ENCODE data around the gene TCF7L2.
A peak's percentile ranks its signal among the peaks of the same experiment; 100 is the strongest.
"Not testable (repeated sequence)": the region's sequence is repeated elsewhere in the genome, so short reads cannot be mapped to it uniquely, and the experiment has no call there.

TCF7L2 gene

GRCh38 chr10:113059371-113059780, 109.3 kb downstream of the TCF7L2 start:
- H3K27me3 ChIP-seq (ENCODE audit: control insufficient read depth in 2 of 2, insufficient read depth in 2 of 2, low read length in 2 of 2): no peaks in the 10 kb centered on the region
- peak overlapping the region; percentile 20 to 24 for H3K9ac ChIP-seq (ENCODE audit: low read depth in 1 of 2, low read length in 2 of 2)
- H3K9me3 ChIP-seq (ENCODE audit: control insufficient read depth in 2 of 2, low read length in 2 of 2): no peaks in the 10 kb centered on the region
- peak overlapping the region; percentile 13 to 59 for H3K4me3 ChIP-seq (ENCODE audit: low read length in 2 of 2)
- no peaks in the 10 kb centered on the region for H3K36me3 ChIP-seq (ENCODE audit: control insufficient read depth in 2 of 2, insufficient read depth in 2 of 2, low read length in 2 of 2)
- H3K27ac ChIP-seq (ENCODE audit: low read depth in 2 of 2, low read length in 2 of 2): peak overlapping the region; percentile 73 to 83
- peaks cover 33 to 40% of the 10 kb centered on the region in 2 donors for H3K4me1 ChIP-seq (ENCODE audit: control insufficient read depth in 2 of 2, insufficient read depth in 2 of 2, low read length in 2 of 2)

GRCh38 chr10:113060201-113061053, 110.4 kb downstream of the TCF7L2 start:
- Histone ChIP-seq H3K27ac (ENCODE audit: low read depth in 2 of 2, low read length in 2 of 2) (peak overlapping the region; percentile 73 to 83), H3K27me3 (ENCODE audit: control insufficient read depth in 2 of 2, insufficient read depth in 2 of 2, low read length in 2 of 2) (no peaks in the 10 kb centered on the region), H3K9ac (ENCODE audit: low read depth in 1 of 2, low read length in 2 of 2) (peak overlapping the region; percentile 20 to 38), H3K4me1 (ENCODE audit: control insufficient read depth in 2 of 2, insufficient read depth in 2 of 2, low read length in 2 of 2) (peaks cover 33 to 44% of the 10 kb centered on the region in 2 donors), H3K36me3 (ENCODE audit: control insufficient read depth in 2 of 2, insufficient read depth in 2 of 2, low read length in 2 of 2) (no peaks in the 10 kb centered on the region), H3K9me3 (ENCODE audit: control insufficient read depth in 2 of 2, low read length in 2 of 2) (no peaks in the 10 kb centered on the region), H3K4me3 (ENCODE audit: low read length in 2 of 2) (peak overlapping the region; percentile 34 to 59)

GRCh38 chr10:113061054-113061430, 111.0 kb downstream of the TCF7L2 start:
- Histone ChIP-seq H3K9me3 (ENCODE audit: control insufficient read depth in 2 of 2, low read length in 2 of 2) (no peaks in the 10 kb centered on the region), H3K27me3 (ENCODE audit: control insufficient read depth in 2 of 2, insufficient read depth in 2 of 2, low read length in 2 of 2) (no peaks in the 10 kb centered on the region), H3K4me3 (ENCODE audit: low read length in 2 of 2) (peak overlapping the region in 1 of 2 donors; percentile 34), H3K27ac (ENCODE audit: low read depth in 2 of 2, low read length in 2 of 2) (peak overlapping the region; percentile 73 to 83), H3K4me1 (ENCODE audit: control insufficient read depth in 2 of 2, insufficient read depth in 2 of 2, low read length in 2 of 2) (peaks cover 33 to 44% of the 10 kb centered on the region in 2 donors), H3K36me3 (ENCODE audit: control insufficient read depth in 2 of 2, insufficient read depth in 2 of 2, low read length in 2 of 2) (no peaks in the 10 kb centered on the region), H3K9ac (ENCODE audit: low read depth in 1 of 2, low read length in 2 of 2) (peak overlapping the region in 1 of 2 donors; percentile 20)

DNA sequence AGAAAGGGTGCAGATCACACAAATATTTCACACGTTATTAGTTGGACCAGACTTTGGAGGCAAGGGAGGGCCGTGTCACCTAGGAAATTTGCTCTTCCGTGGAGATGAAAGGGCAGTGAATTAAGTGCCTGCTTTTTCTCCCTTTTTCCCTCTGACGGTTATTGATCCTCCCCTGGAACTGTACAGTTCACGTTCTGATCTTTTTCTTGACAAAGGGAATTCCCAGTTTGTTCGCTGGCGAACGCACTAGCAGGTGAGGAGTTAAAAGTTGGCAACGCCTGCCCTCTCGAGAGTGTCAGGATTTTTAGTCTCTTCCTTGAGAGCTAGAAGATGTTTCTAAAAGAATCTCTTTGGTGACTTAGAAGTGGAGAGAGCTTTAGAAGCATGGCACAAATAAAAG, 111.5 kb downstream of the TCF7L2 start:
- Histone ChIP-seq H3K27ac (ENCODE audit: low read depth in 2 of 2, low read length in 2 of 2) (peak overlapping the region in 1 of 2 donors; percentile 73), H3K36me3 (ENCODE audit: control insufficient read depth in 2 of 2, insufficient read depth in 2 of 2, low read length in 2 of 2) (no peaks in the 10 kb centered on the region), H3K4me3 (ENCODE audit: low read length in 2 of 2) (no peak overlapping the region), H3K9me3 (ENCODE audit: control insufficient read depth in 2 of 2, low read length in 2 of 2) (no peaks in the 10 kb centered on the region), H3K9ac (ENCODE audit: low read depth in 1 of 2, low read length in 2 of 2) (no peak overlapping the region), H3K4me1 (ENCODE audit: control insufficient read depth in 2 of 2, insufficient read depth in 2 of 2, low read length in 2 of 2) (peaks cover 33 to 44% of the 10 kb centered on the region in 2 donors), H3K27me3 (ENCODE audit: control insufficient read depth in 2 of 2, insufficient read depth in 2 of 2, low read length in 2 of 2) (no peaks in the 10 kb centered on the region)

- peaks cover 30 to 36% of the 10 kb centered on the region in 2 donors for H3K4me1 ChIP-seq (ENCODE audit: control insufficient read depth in 2 of 2, insufficient read depth in 2 of 2, low read length in 2 of 2)
- H3K27me3 ChIP-seq (ENCODE audit: control insufficient read depth in 2 of 2, insufficient read depth in 2 of 2, low read length in 2 of 2): no peaks in the 10 kb centered on the region
- H3K36me3 ChIP-seq (ENCODE audit: control insufficient read depth in 2 of 2, insufficient read depth in 2 of 2, low read length in 2 of 2): peaks cover 1 to 4% of the 10 kb centered on the region in 2 donors
- H3K9ac ChIP-seq (ENCODE audit: low read depth in 1 of 2, low read length in 2 of 2): no peak overlapping the region
- H3K27ac ChIP-seq (ENCODE audit: low read depth in 2 of 2, low read length in 2 of 2): no peak overlapping the region
- no peaks in the 10 kb centered on the region for H3K9me3 ChIP-seq (ENCODE audit: control insufficient read depth in 2 of 2, low read length in 2 of 2)
- H3K4me3 ChIP-seq (ENCODE audit: low read length in 2 of 2): no peak overlapping the region
Observed at GRCh38 chr10:113063043-113063967, 113.3 kb downstream of the TCF7L2 start.

DNA sequence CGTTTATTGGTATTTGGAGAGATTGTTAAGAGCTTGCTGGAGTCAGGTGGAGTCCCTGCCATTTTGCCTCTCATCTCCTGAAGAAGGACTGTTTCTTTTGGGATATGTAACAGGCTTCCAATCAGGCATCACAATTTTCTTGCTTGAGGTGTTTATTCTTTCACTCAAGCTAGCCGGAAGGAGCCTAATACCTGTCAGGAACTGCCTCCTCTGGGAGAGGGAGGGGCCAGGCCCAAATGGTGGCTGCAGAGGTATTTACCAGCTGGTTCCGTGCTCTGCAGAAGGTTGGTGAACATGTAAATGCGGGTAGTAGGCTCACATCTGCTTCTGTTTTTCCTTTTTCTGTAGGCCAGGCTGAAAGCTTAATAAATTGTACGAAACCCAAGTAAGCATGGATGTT, 114.0 kb downstream of the TCF7L2 start:
- Histone ChIP-seq H3K4me1 (ENCODE audit: control insufficient read depth in 2 of 2, insufficient read depth in 2 of 2, low read length in 2 of 2) (peaks cover 22 to 29% of the 10 kb centered on the region in 2 donors), H3K36me3 (ENCODE audit: control insufficient read depth in 2 of 2, insufficient read depth in 2 of 2, low read length in 2 of 2) (peaks cover 8 to 11% of the 10 kb centered on the region in 2 donors), H3K9ac (ENCODE audit: low read depth in 1 of 2, low read length in 2 of 2) (no peak overlapping the region), H3K4me3 (ENCODE audit: low read length in 2 of 2) (no peak overlapping the region), H3K9me3 (ENCODE audit: control insufficient read depth in 2 of 2, low read length in 2 of 2) (no peaks in the 10 kb centered on the region), H3K27me3 (ENCODE audit: control insufficient read depth in 2 of 2, insufficient read depth in 2 of 2, low read length in 2 of 2) (no peaks in the 10 kb centered on the region), H3K27ac (ENCODE audit: low read depth in 2 of 2, low read length in 2 of 2) (no peak overlapping the region)

GRCh38 chr10:113066120-113066519, 116.1 kb downstream of the TCF7L2 start:
- not testable (repeated sequence) for H3K4me3 ChIP-seq (ENCODE audit: low read length in 2 of 2); H3K27me3 ChIP-seq (ENCODE audit: control insufficient read depth in 2 of 2, insufficient read depth in 2 of 2, low read length in 2 of 2); H3K9me3 ChIP-seq (ENCODE audit: control insufficient read depth in 2 of 2, low read length in 2 of 2); H3K9ac ChIP-seq (ENCODE audit: low read depth in 1 of 2, low read length in 2 of 2); H3K27ac ChIP-seq (ENCODE audit: low read depth in 2 of 2, low read length in 2 of 2)
- H3K36me3 ChIP-seq (ENCODE audit: control insufficient read depth in 2 of 2, insufficient read depth in 2 of 2, low read length in 2 of 2): peaks cover 10 to 11% of the 10 kb centered on the region in 2 donors
- peaks cover 2 to 10% of the 10 kb centered on the region in 2 donors for H3K4me1 ChIP-seq (ENCODE audit: control insufficient read depth in 2 of 2, insufficient read depth in 2 of 2, low read length in 2 of 2)

DNA sequence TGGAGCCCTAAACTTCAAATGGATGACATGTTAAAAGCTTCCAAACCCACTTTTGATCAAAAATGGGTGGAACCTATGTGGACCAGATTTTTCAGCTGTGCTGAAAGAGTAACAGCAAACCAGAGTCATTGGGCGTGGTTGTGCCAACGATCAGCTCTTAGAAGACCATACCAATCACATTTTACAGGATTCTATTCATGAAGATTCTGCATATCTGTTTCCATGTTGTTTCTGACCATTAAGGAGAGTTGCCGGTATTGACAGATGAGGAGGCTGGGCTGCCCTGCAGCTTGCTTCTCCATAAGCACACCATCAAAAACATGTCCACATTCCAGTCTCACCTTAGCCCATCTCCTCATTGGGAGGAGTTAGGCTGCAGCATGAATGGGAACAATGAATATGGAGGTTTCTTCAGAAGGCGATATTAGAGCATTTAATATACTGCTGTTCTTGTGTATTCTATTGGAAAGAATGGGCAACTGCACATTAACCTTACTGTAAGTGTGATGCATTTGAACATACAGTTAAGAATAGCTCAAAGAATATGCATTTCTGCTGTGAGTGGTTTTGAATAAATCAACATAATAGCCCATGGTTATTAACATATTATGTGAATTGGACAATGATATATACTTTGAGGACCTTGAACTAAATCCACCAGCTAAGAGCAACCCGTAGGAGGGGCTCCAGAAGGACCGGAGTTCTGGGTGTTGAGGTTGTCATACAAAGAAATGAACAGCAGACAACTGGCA, 116.7 kb downstream of the TCF7L2 start:
- Histone ChIP-seq H3K27me3 (ENCODE audit: control insufficient read depth in 2 of 2, insufficient read depth in 2 of 2, low read length in 2 of 2) (no peaks in the 10 kb centered on the region), H3K36me3 (ENCODE audit: control insufficient read depth in 2 of 2, insufficient read depth in 2 of 2, low read length in 2 of 2) (peaks cover 10 to 11% of the 10 kb centered on the region in 2 donors), H3K27ac (ENCODE audit: low read depth in 2 of 2, low read length in 2 of 2) (no peak overlapping the region), H3K9ac (ENCODE audit: low read depth in 1 of 2, low read length in 2 of 2) (no peak overlapping the region), H3K9me3 (ENCODE audit: control insufficient read depth in 2 of 2, low read length in 2 of 2) (no peaks in the 10 kb centered on the region), H3K4me1 (ENCODE audit: control insufficient read depth in 2 of 2, insufficient read depth in 2 of 2, low read length in 2 of 2) (peaks cover 0 to 13% of the 10 kb centered on the region in 2 donors), H3K4me3 (ENCODE audit: low read length in 2 of 2) (no peak overlapping the region)

GRCh38 chr10:113067501-113067900, 117.5 kb downstream of the TCF7L2 start:
- Histone ChIP-seq H3K4me3 (ENCODE audit: low read length in 2 of 2) (no peak overlapping the region), H3K36me3 (ENCODE audit: control insufficient read depth in 2 of 2, insufficient read depth in 2 of 2, low read length in 2 of 2) (peaks cover 10 to 11% of the 10 kb centered on the region in 2 donors), H3K27me3 (ENCODE audit: control insufficient read depth in 2 of 2, insufficient read depth in 2 of 2, low read length in 2 of 2) (no peaks in the 10 kb centered on the region), H3K4me1 (ENCODE audit: control insufficient read depth in 2 of 2, insufficient read depth in 2 of 2, low read length in 2 of 2) (peaks cover 0 to 14% of the 10 kb centered on the region in 2 donors), H3K9me3 (ENCODE audit: control insufficient read depth in 2 of 2, low read length in 2 of 2) (no peaks in the 10 kb centered on the region), H3K9ac (ENCODE audit: low read depth in 1 of 2, low read length in 2 of 2) (no peak overlapping the region), H3K27ac (ENCODE audit: low read depth in 2 of 2, low read length in 2 of 2) (no peak overlapping the region)
